ENCODE data around the gene MRPL36. TPM values are rescaled to one million over a fixed set of nuclear protein-coding genes. Genes with fewer than 3 reads are reported as not detected.

MRPL36 gene
- total RNA-seq, 4 donors from 2014 or later = 44.6 to 54.9 (median 49.3) TPM

DNA sequence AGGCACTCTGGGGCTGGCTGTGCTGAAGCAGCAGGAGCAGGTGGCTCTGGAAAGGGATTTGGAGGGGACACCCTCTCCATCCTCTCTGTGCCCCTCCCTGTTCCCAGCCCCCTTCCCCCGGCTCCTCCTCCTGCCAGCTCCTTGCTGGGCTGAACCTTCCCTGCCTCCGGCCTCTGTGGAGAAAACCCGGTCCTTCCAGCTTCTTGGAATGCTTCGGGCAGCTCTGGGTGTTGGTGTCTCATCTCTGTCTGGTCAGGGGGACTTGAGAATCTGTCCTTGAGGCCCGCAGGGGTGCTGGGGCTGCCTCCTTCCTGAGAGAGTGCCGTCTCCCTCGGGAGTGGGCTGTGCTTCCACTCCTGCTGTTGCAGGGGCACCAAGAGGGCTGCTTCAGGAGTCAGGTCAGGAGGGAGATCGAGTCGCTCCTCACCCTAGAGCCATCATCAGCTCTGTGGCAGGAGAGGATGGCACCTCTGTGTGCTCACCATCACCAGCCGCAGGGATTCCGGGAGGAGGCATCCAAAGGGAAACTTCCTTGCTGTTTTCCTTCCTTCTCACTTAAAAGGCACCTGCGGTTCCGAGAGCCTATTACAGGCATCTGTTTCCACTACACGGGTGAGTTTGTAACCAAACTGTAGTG, 32.2 kb upstream of the MRPL36 start:
- intact Hi-C loops (cut with DNase I) = no loop called here
- H3K36me3 ChIP-seq = no peaks in the 10 kb centered on the region
- H3K27me3 ChIP-seq = peaks cover 0 to 47% (median 0%) of the 10 kb centered on the region in 4 donors
- H3K4me3 ChIP-seq = no peak overlapping the region
- 19 to 27% methylated on average over 7 of the region's 14 CpGs for WGBS, 2 donors
- TF ChIP-seq POLR2A (IDR thresholded peaks at IDR 0.05) = no peak
- TF ChIP-seq, protein P1, sequence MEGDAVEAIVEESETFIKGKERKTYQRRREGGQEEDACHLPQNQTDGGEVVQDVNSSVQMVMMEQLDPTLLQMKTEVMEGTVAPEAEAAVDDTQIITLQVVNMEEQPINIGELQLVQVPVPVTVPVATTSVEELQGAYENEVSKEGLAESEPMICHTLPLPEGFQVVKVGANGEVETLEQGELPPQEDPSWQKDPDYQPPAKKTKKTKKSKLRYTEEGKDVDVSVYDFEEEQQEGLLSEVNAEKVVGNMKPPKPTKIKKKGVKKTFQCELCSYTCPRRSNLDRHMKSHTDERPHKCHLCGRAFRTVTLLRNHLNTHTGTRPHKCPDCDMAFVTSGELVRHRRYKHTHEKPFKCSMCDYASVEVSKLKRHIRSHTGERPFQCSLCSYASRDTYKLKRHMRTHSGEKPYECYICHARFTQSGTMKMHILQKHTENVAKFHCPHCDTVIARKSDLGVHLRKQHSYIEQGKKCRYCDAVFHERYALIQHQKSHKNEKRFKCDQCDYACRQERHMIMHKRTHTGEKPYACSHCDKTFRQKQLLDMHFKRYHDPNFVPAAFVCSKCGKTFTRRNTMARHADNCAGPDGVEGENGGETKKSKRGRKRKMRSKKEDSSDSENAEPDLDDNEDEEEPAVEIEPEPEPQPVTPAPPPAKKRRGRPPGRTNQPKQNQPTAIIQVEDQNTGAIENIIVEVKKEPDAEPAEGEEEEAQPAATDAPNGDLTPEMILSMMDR (IDR thresholded peaks at IDR 0.05) = no peak
- no peak for DNase-seq
- no peaks in the 10 kb centered on the region for H3K4me1 ChIP-seq
- no peak overlapping the region for H3K27ac ChIP-seq
- H3K9me3 ChIP-seq = no peaks in the 10 kb centered on the region

DNA sequence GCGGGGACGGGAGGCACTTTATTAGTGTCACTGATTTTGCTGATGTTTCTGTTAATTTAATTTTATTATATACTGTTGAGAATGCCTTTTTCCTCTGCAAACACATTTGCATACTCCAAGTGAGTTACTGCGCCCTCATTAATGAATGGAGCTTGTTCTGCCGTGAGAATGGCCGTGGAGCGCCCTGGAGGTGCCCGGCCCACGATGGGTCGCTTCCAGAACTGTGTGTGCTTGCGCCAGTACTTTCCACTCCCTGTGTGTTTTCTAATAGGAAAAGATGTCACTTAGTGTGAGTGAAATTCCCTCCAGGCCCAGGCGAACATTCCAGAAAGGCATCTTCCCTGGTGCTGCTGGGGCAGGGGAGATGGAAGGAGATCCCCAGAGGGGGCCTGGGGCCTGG, 31.6 kb upstream of the MRPL36 start:
- Histone ChIP-seq H3K4me1 (no peaks in the 10 kb centered on the region), H3K4me3 (no peak overlapping the region), H3K36me3 (peaks cover 0 to 4% (median 0%) of the 10 kb centered on the region in 3 donors), H3K27ac (no peak overlapping the region), H3K27me3 (peaks cover 0 to 41% (median 0%) of the 10 kb centered on the region in 4 donors), H3K9me3 (no peaks in the 10 kb centered on the region)
- no peak for DNase-seq
- intact Hi-C loops (cut with DNase I) = no loop called here
- WGBS, 2 donors = 84 to 91% methylated on average over 7 to 8 of the region's 11 CpGs
- TF ChIP-seq, protein P1 (IDR thresholded peaks at IDR 0.05) = no peak
- TF ChIP-seq POLR2A (IDR thresholded peaks at IDR 0.05) = no peak

DNA sequence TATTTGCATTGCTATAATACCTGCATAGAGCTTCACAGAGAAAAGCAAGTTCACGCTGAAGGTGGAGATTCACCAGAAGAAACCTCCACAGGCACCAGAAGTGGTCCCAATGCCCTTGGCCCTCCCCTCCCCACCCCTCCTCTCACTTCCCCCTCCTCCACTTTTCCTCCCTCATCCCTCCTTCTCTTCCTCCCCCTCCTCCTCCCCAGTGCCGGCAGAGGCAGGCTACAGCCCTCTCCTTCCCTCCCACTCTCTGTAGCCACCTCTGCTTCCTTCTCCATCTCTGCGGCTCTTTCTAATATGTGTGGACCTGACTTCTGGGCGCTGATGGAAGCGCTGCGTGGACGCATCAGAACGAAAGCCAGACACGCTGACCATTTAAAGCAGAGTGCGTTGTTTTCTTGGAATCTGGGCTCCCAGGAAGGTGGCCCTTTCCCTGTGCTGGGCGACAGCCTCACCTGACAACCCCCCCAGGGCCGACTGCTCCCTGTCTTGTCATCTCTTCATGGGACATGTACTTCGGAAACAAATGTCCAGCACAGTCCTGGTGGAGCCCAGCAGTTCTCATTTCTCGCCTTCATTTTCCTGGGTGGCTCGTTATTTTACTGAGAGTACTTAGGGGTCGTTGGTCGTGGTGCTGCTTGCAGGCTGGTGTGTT, 31.1 kb upstream of the MRPL36 start:
- TF ChIP-seq, protein P1 (IDR thresholded peaks at IDR 0.05) = no peak
- TF ChIP-seq POLR2A (IDR thresholded peaks at IDR 0.05) = no peak
- no peak for DNase-seq
- Histone ChIP-seq H3K27ac (no peak overlapping the region), H3K27me3 (peaks cover 0 to 41% (median 0%) of the 10 kb centered on the region in 4 donors), H3K4me1 (no peaks in the 10 kb centered on the region), H3K36me3 (peaks cover 0 to 8% (median 0%) of the 10 kb centered on the region in 3 donors), H3K9me3 (no peaks in the 10 kb centered on the region), H3K4me3 (no peak overlapping the region)
- intact Hi-C loops (cut with DNase I) = no loop called here
- WGBS, 2 donors = 74 to 84% methylated on average over 11 to 16 of the region's 17 CpGs

DNA sequence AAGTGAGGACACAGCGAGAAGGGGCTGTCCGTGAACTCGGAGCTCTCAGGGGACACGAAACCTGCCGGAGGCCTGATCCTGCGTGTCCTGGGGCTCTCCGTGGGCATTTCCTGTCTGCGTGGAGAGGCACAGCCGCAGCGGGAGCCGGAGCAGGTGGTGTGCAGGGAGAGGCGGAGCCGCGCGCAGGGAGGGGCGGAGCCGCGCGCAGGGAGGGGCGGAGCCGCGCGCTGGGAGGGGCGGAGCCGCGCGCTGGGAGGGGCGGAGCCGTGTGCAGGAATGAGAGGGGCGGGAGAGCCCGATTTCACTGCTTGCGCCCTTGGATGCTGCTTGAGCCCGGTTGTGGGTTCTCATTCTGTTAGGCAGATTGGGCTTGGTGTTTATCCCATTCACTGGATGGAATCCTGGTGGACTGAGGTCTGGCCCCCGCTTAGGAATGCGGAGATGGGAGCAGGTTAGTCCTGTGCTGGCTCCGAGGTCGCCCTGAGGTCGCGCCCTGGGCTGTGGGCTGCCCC, 28.3 kb upstream of the MRPL36 start:
- 51 to 60% methylated on average over 2 to 16 of the region's 39 CpGs for WGBS, 2 donors
- intact Hi-C loops (cut with DNase I) = no loop called here
- no peak for DNase-seq
- H3K9me3 ChIP-seq = no peaks in the 10 kb centered on the region
- no peak overlapping the region for H3K27ac ChIP-seq
- H3K4me3 ChIP-seq = no peak overlapping the region
- no peaks in the 10 kb centered on the region for H3K4me1 ChIP-seq
- peaks cover 0 to 36% (median 0%) of the 10 kb centered on the region in 3 donors for H3K36me3 ChIP-seq
- TF ChIP-seq, protein P1 (IDR thresholded peaks at IDR 0.05) = no peak
- no peak for TF ChIP-seq POLR2A (IDR thresholded peaks at IDR 0.05)
- peaks cover 0 to 15% (median 0%) of the 10 kb centered on the region in 4 donors for H3K27me3 ChIP-seq
